Measurements from ENCODE around the gene TUBB3. TPM values are rescaled to one million over a fixed set of nuclear protein-coding genes. Genes with fewer than 3 reads are reported as not detected.

The TUBB3 gene
- polyA plus RNA-seq, 5 donors, result 3.9 to 11.6 (median 5.9) TPM

Other genes starting within 250 kb of the TUBB3 start
- 100 to 1,000 TPM in 3 of 5 donors, 10 to 100 TPM in 2; 80.3 to 139 (median 102) TPM for gene CDK10, start 236.7 kb upstream of the TUBB3 start, polyA plus RNA-seq (ENCODE audit: insufficient read depth in 1 of 5, insufficient read length in 5 of 5, low replicate concordance in 1 of 5)
- gene SPATA2L, start 221.6 kb upstream of the TUBB3 start, polyA plus RNA-seq (ENCODE audit: insufficient read depth in 1 of 5, insufficient read length in 5 of 5, low replicate concordance in 1 of 5), result 1 to 10 TPM; 1.9 to 7.1 (median 3.4) TPM
- 10 to 100 TPM in 3 of 5 donors, 1 to 10 TPM in 2; 7.7 to 17.1 (median 11.1) TPM for gene VPS9D1, start 202.4 kb upstream of the TUBB3 start, polyA plus RNA-seq (ENCODE audit: insufficient read depth in 1 of 5, insufficient read length in 5 of 5, low replicate concordance in 1 of 5)
- 10 to 100 TPM; 22.3 to 36.5 (median 30.2) TPM for gene ZNF276, start 201.8 kb upstream of the TUBB3 start, polyA plus RNA-seq (ENCODE audit: insufficient read depth in 1 of 5, insufficient read length in 5 of 5, low replicate concordance in 1 of 5)
- gene FANCA, start 106.7 kb upstream of the TUBB3 start, polyA plus RNA-seq (ENCODE audit: insufficient read depth in 1 of 5, insufficient read length in 5 of 5, low replicate concordance in 1 of 5), result 10 to 100 TPM; 17.8 to 35.9 (median 30.2) TPM
- gene SPIRE2, start 94.9 kb upstream of the TUBB3 start, polyA plus RNA-seq (ENCODE audit: insufficient read depth in 1 of 5, insufficient read length in 5 of 5, low replicate concordance in 1 of 5), result 10 to 100 TPM; 10.3 to 18.1 (median 11.4) TPM
- 100 to 1,000 TPM; 126 to 162 (median 151) TPM for gene TCF25, start 49.8 kb upstream of the TUBB3 start, polyA plus RNA-seq (ENCODE audit: insufficient read depth in 1 of 5, insufficient read length in 5 of 5, low replicate concordance in 1 of 5)
- 1 to 10 TPM; 2.2 to 5.0 (median 3.7) TPM for gene MC1R, start 4.5 kb upstream of the TUBB3 start, polyA plus RNA-seq (ENCODE audit: insufficient read depth in 1 of 5, insufficient read length in 5 of 5, low replicate concordance in 1 of 5)
- gene DEF8, start 25.4 kb downstream of the TUBB3 start, polyA plus RNA-seq (ENCODE audit: insufficient read depth in 1 of 5, insufficient read length in 5 of 5, low replicate concordance in 1 of 5), result 10 to 100 TPM; 28.6 to 51.1 (median 33.9) TPM
- gene DBNDD1, start 96.1 kb downstream of the TUBB3 start, polyA plus RNA-seq (ENCODE audit: insufficient read depth in 1 of 5, insufficient read length in 5 of 5, low replicate concordance in 1 of 5), result 10 to 100 TPM in 1 of 5 donors, 1 to 10 TPM in 4; 5.2 to 10.3 (median 7.8) TPM
- under 1 TPM; 0.14 to 0.84 (median 0.33) TPM for gene PRDM7, start 154.0 kb downstream of the TUBB3 start, polyA plus RNA-seq (ENCODE audit: insufficient read depth in 1 of 5, insufficient read length in 5 of 5, low replicate concordance in 1 of 5)